Neural progenitor cell (in vitro differentiated cells): ENCODE measurements around the gene ZNF326. TPM values are rescaled to one million over a fixed set of nuclear protein-coding genes. Genes with fewer than 3 reads are reported as not detected.

Source experiments
- DNase-seq: peaks from one replicate; pipeline ENCODE4 v3.0.0-alpha.2; 2016; ENCODE audit warnings: low spot score
- H2AFZ ChIP-seq: fragments of 200-600 bp; sonication (generic); replicated peaks from 2 replicates; pipeline ENCODE4 v1.6.1; 2016; ENCODE audit warnings: antibody characterized with exemption
- H3F3A ChIP-seq: fragments of 200-600 bp; sonication (generic); 2 replicates; pipeline ENCODE4 v1.6.1; 2016; ENCODE audit warnings: antibody characterized with exemption, low read depth
- H3K27ac ChIP-seq: fragments of 200-600 bp; sonication (generic); 2 replicates; pipeline ENCODE4 v1.5.1; 2016; ENCODE audit warnings: mild to moderate bottlenecking
- H3K27me3 ChIP-seq: fragments of 200-600 bp; sonication (generic); 2 replicates; pipeline ENCODE4 v1.6.1; 2016; ENCODE audit warnings: mild to moderate bottlenecking, moderate library complexity
- H3K36me3 ChIP-seq: fragments of 200-600 bp; sonication (generic); 2 replicates; pipeline ENCODE4 v1.5.1; 2016
- H3K4me1 ChIP-seq: fragments of 200-600 bp; sonication (generic); 2 replicates; pipeline ENCODE4 v1.6.1; 2016; ENCODE audit warnings: mixed run types
- H3K4me2 ChIP-seq: fragments of 200-600 bp; sonication (generic); 2 replicates; pipeline ENCODE4 v1.6.1; 2016
- H3K4me3 ChIP-seq: fragments of 200-600 bp; sonication (generic); 2 replicates; pipeline ENCODE4 v1.5.1; 2016
- H3K79me2 ChIP-seq: fragments of 200-600 bp; sonication (generic); 2 replicates; pipeline ENCODE4 v1.6.1; 2016; ENCODE audit warnings: low read depth
- H3K9ac ChIP-seq: fragments of 200-600 bp; sonication (generic); 2 replicates; pipeline ENCODE4 v1.6.1; 2016
- H3K9me3 ChIP-seq: fragments of 200-600 bp; sonication (generic); 2 replicates; pipeline ENCODE4 v1.5.1; 2016; ENCODE audit warnings: low read depth
- H4K20me1 ChIP-seq: fragments of 200-600 bp; sonication (generic); 2 replicates; pipeline ENCODE4 v1.6.1; 2016; ENCODE audit warnings: low read depth
- H3K27ac Mint-ChIP-seq: 3 replicates; pipeline ENCODE4 v1.8.0; 2021; ENCODE audit warnings: mixed read lengths
- H3K27me3 Mint-ChIP-seq: 2 replicates; pipeline ENCODE4 v1.8.0; 2022; ENCODE audit warnings: low read depth, mild to moderate bottlenecking, inconsistent platforms, moderate library complexity, mixed read lengths; ENCODE audit not compliant: insufficient read depth
- H3K36me3 Mint-ChIP-seq: 3 replicates; pipeline ENCODE4 v1.8.0; 2021; ENCODE audit warnings: mixed read lengths
- H3K4me1 Mint-ChIP-seq: 3 replicates; pipeline ENCODE4 v1.8.0; 2021; ENCODE audit warnings: mixed read lengths
- H3K4me3 Mint-ChIP-seq: 3 replicates; pipeline ENCODE4 v1.8.0; 2021; ENCODE audit warnings: mild to moderate bottlenecking, moderate library complexity, mixed read lengths
- H3K9me3 Mint-ChIP-seq: 3 replicates; pipeline ENCODE4 v1.8.0; 2020; ENCODE audit warnings: mixed read lengths
- CTCF ChIP-seq: fragments of 200-600 bp; sonication (generic); IDR thresholded peaks from 2 replicates; pipeline ENCODE4 v1.5.1; 2017; ENCODE audit warnings: antibody characterized with exemption, mild to moderate bottlenecking
- EZH2 ChIP-seq: fragments of 200-600 bp; sonication (generic); IDR thresholded peaks from 2 replicates; pipeline ENCODE4 v1.6.1; 2017; ENCODE audit warnings: antibody characterized with exemption, mild to moderate bottlenecking, moderate library complexity
- EZH2phosphoT487 ChIP-seq: fragments of 200-600 bp; sonication (generic); IDR thresholded peaks from 2 replicates; pipeline ENCODE4 v1.6.1; 2017; ENCODE audit warnings: antibody characterized with exemption
- total RNA-seq: library from RNA; depleted of rRNA; stranded (reverse); fragments of >200 nt; gene quantifications from 2 replicates; pipeline ENCODE4 v1.2.3, GENCODE V29; 2015; ENCODE audit warnings: low replicate concordance

Gene ZNF326
- total RNA-seq, 1 donor from 2014 or later: 45.0 TPM

GRCh38 chr1:89998306-89998705 lies 3.4 kb downstream of the ZNF326 start:
- no peak overlapping the region for H3K9ac ChIP-seq
- peaks cover 19% of the 10 kb centered on the region for H3K36me3 ChIP-seq
- H3K4me1 Mint-ChIP-seq: peaks cover 33% of the 10 kb centered on the region
- H3K4me3 Mint-ChIP-seq: no peak overlapping the region
- peak overlapping the region; percentile 96 for H3K4me3 ChIP-seq
- no peak for DNase-seq
- peaks cover 22% of the 10 kb centered on the region for H3K4me1 ChIP-seq
- H3K4me2 ChIP-seq: peak overlapping the region; percentile 93
- no peak for TF ChIP-seq EZH2
- TF ChIP-seq CTCF: no peak
- no peak for TF ChIP-seq EZH2phosphoT487
- H3K27ac ChIP-seq: no peak overlapping the region
- H3K79me2 ChIP-seq: peaks cover 84% of the 10 kb centered on the region
- no peak overlapping the region for H3K27ac Mint-ChIP-seq
- peaks cover 26% of the 10 kb centered on the region for H3K36me3 Mint-ChIP-seq
- H3K27me3 Mint-ChIP-seq: peaks cover 3% of the 10 kb centered on the region
- H3K9me3 ChIP-seq: no peaks in the 10 kb centered on the region
- H2AFZ ChIP-seq: no peak overlapping the region
- H3K9me3 Mint-ChIP-seq: no peaks in the 10 kb centered on the region
- no peaks in the 10 kb centered on the region for H3K27me3 ChIP-seq
- peaks cover 29% of the 10 kb centered on the region for H3F3A ChIP-seq
- peaks cover 80% of the 10 kb centered on the region for H4K20me1 ChIP-seq

GRCh38 chr1:89999208-89999607 lies 4.3 kb downstream of the ZNF326 start:
- peaks cover 26% of the 10 kb centered on the region for H3K36me3 Mint-ChIP-seq
- peaks cover 89% of the 10 kb centered on the region for H4K20me1 ChIP-seq
- peak overlapping the region; percentile 3 for H3K4me3 ChIP-seq
- peaks cover 22% of the 10 kb centered on the region for H3K4me1 ChIP-seq
- H3K27ac ChIP-seq: no peak overlapping the region
- DNase-seq: no peak
- H3K27ac Mint-ChIP-seq: no peak overlapping the region
- no peak overlapping the region for H3K9ac ChIP-seq
- no peaks in the 10 kb centered on the region for H3K9me3 Mint-ChIP-seq
- H3K4me3 Mint-ChIP-seq: no peak overlapping the region
- TF ChIP-seq EZH2 (no peak), CTCF (no peak), EZH2phosphoT487 (no peak)
- no peak overlapping the region for H2AFZ ChIP-seq
- H3K4me1 Mint-ChIP-seq: peaks cover 31% of the 10 kb centered on the region
- peaks cover 93% of the 10 kb centered on the region for H3K79me2 ChIP-seq
- H3K9me3 ChIP-seq: no peaks in the 10 kb centered on the region
- H3K36me3 ChIP-seq: peaks cover 19% of the 10 kb centered on the region
- peaks cover 2% of the 10 kb centered on the region for H3K27me3 Mint-ChIP-seq
- H3K27me3 ChIP-seq: no peaks in the 10 kb centered on the region
- peaks cover 28% of the 10 kb centered on the region for H3F3A ChIP-seq
- H3K4me2 ChIP-seq: no peak overlapping the region

GRCh38 chr1:89999628-90000027 lies 4.7 kb downstream of the ZNF326 start:
- Histone ChIP-seq H3K27ac (no peak overlapping the region), H3K79me2 (peaks cover 97% of the 10 kb centered on the region), H3K9ac (no peak overlapping the region), H3K4me3 (no peak overlapping the region), H3K4me2 (no peak overlapping the region), H2AFZ (no peak overlapping the region), H3K36me3 (peaks cover 19% of the 10 kb centered on the region), H4K20me1 (peaks cover 92% of the 10 kb centered on the region), H3K4me1 (peaks cover 22% of the 10 kb centered on the region), H3K9me3 (no peaks in the 10 kb centered on the region), H3F3A (peaks cover 24% of the 10 kb centered on the region), H3K27me3 (no peaks in the 10 kb centered on the region)
- TF ChIP-seq CTCF (no peak), EZH2 (no peak), EZH2phosphoT487 (no peak)
- Mint-ChIP-seq H3K4me1 (peaks cover 31% of the 10 kb centered on the region), H3K9me3 (no peaks in the 10 kb centered on the region), H3K36me3 (peaks cover 26% of the 10 kb centered on the region), H3K27me3 (peaks cover 2% of the 10 kb centered on the region), H3K4me3 (no peak overlapping the region), H3K27ac (no peak overlapping the region)
- DNase-seq: no peak
